Stimulated activated CD8-positive, alpha-beta memory T cell treated with anti-CD3 and anti-CD28 coated beads, Interleukin-2, amount 100 ng/mL, for 48 hours (primary cell): ENCODE data around the gene PMP22.

ENCODE experiments used
- DNase-seq, 2 donors: peaks; one replicate each; pipeline ENCODE4 v3.0.0-alpha.2; 2020; ENCODE audit warnings: low read depth in 2 of 2

PMP22 gene

DNA sequence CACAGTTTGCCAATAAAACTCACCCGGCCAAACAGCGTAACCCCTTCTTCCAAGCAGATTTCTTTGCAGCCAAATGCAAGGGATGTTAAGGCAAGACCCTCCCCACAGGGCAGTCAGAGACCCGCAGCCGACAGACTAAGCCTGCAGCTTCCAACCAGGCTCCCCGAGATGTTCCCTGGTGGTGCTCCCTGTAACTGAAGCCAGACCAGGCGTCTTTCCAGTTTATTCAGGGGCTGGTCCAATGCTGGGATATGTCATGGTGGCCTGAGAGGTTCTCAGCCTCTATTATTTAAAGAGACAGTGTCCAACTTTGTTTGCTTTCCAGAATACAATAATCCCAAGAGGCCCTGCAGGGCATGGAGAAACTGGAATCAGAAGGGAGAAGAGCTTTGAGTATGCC, at the start of gene PMP22:
Gene PMP22, minus strand, starts transcription at position 196 of the 400 bp plus-strand sequence. CDS start 4,599 bp downstream, outside the sequence.
- DNase-seq = no peak

DNA sequence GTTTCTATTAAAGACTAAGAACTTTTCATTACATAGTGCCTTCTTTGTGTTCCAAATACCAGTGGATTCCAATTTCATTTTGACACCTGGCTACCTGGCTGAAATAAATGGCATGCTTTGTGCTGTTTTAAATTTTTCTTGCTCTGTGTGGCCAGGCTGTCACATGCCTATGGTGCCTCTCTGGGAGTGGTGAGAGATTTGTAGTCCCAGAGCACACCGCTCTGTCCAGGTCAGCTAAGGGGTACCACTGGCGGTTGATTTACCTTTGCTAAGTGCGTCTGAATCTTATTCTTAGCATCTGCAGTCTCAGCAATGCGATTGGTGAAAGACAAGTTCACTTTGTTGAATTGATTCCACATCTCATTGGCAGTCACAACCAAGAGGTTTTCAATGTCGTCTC, 46.9 kb upstream of the PMP22 start:
- DNase-seq = no peak

- DNase-seq = no peak
Measured at GRCh38 chr17:15309793-15310192, 44.7 kb upstream of the PMP22 start.

DNA sequence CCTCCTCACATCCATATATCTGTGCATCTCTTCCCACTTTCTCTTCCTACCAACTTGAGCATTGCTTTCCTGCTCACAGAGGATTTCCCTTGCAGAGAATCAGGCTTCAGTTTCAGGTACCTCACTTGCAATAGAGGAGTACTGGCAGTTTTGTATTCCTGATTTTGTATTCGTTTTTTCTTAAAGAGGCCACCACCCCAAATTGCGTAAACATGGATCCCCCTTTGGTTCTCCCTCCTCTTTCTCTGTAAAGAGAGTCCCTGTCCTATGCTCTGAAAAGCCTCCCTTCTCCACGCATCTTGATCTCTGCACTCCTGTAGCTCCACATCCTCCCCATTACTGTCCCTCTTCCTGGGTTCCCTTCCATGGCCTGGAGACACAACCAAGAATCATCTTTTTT, 44.1 kb upstream of the PMP22 start:
- DNase-seq = no peak

DNA sequence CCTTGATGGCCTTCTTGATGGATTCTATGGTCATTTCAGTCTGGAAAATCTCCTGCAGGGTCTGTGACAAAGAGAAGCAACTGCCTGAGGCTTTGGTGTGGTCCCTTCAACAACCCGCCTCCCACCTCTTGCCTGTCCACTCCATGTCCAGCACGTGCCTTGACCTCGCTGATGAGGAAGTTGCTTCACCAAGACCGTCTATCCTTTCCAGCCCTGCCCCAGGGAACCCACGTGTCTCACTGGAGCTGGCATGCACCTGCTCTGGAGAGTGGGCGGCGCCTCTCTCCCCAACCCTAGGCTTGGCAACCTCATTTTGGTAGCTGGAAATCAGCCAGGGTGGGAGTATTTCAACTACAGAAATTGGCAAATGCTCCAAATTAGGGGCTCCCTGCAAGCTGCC, 43.6 kb upstream of the PMP22 start:
- DNase-seq = no peak

DNA sequence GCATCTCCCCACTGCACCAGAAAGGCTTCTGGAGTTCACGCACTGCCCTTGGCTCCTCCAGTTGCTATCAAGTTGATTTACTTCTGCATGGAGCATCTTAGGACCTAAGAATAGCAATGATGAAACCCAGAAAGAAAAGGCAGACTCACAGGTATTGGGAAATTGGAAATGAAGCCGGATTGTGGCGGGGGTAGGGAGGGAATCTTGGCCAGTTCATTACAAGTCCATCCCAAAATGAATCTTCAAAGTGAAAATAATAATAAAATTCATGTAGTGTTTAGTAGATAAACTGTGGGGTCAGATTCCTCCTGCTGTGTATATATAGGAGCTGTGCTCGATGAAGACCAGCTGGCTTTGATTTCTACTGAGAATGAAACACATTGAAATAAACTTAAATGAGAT, 42.6 kb upstream of the PMP22 start:
- no peak for DNase-seq

- no peak for DNase-seq
Measured at GRCh38 chr17:15303851-15304250, 38.7 kb upstream of the PMP22 start.

GRCh38 chr17:15303268-15303667, 38.1 kb upstream of the PMP22 start:
- no peak for DNase-seq

DNA sequence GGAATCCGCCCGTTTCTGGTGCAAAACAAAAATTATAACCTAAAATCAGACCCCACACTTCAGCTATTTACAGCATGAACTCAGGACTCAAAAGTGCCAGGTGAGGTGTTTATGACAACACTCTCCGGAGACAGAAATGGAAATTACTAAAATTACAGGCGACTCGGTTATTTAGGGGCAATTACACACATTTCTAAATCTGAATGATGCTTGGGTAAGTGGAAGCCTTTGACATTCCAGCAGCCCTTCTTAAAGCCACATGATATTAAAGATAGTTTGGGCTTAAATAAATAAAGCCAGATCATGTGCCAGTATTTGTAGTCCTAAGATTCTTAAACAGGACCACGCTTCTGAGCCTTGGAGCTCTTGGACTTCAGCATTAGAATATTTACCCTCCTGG, 36.7 kb upstream of the PMP22 start:
- DNase-seq = no peak

GRCh38 chr17:15298176-15298575, 33.0 kb upstream of the PMP22 start:
- no peak for DNase-seq

DNA sequence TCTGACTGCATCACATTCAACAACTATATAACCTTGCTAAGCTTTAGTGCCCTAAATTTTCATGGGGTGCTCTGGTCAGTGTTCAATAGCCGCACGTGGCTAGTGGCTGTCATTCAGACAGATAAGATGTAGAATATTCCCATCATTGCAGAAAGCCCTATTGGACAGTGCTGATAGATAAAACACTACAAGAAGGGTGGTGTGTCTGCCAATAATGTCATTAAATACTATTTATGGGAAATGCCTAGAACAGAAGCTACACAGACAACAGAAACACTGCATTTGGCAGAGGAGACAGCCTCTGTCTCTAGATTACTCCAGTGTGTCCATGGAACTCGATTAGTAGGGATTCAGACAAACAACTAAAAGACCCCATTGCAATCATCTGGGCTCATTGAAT, 28.4 kb upstream of the PMP22 start:
- DNase-seq = no peak

DNA sequence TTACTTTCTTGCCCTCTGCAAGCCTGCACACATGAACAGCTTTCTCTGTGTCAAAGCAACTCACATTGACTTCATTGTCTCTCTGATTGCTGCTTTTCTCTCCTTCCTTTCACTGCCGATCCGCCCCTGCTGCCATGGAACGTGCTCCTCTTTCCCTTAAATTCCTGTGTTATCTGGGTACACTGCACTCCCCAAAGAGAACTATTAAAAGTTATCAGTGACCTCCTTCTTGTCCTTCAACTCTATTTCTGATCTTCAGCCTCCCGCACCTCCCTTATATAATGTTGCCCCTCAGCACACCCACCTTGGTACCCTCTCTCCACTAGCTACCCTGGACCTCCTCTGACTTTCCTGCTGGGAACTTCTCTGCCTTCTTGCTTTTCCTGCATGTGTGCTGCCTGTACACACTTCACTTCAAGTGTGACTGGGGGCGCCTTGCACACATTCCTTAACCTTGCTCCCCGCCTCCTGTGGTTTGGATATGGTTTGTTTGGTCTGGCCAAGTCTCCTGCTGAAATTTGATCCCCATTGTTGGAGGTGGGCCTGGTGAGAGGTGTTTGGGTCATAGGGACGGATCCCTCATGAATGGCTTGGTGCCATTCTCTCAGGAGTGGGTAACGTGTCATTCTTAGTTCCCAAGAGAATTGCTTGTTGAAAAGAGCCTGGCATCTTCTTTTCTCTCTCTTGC, 26.7 kb upstream of the PMP22 start:
- no peak for DNase-seq

- DNase-seq = no peak
Measured at GRCh38 chr17:15290605-15291004, 25.5 kb upstream of the PMP22 start.

DNA sequence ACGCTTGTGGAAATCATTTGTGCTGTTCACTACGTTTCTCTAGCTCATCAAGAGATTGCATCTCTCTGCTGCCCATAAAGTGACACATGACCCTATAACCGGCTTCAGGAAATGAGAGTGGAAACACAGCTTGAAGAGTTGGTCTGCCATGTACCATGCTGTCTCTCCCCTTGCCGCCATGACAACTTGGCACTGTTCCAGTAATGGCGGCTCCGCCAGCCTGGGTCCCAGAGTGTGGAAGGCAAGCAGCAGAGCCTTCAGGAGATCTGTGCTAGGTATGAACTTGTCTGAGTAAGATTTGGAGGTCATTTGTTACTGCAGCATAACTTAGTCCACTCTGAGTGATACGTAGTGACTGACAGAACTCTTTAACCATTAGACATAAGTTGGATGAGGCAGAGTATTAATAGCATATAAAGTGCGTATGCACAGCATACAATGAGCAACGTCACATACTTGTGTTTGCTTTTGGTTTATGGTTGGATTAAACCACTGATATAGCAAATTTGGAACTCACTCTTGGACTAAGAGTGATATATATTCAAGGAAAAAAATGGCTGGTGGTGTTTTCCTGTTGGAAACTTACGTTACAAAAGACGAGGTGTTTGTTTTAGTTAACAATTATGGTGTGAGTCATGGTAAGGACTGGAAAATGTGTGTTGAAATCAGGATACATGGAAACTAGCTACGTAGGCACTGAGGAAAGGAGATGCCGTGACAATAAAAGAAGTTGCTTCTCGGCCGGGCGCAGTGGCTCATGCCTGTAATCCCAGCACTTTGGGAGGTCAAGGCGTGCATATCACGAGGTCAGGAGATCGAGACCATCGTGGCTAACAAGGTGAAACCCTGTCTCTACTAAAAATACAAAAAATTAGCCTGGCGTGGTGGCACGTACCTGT, 24.4 kb upstream of the PMP22 start:
- DNase-seq = no peak

DNA sequence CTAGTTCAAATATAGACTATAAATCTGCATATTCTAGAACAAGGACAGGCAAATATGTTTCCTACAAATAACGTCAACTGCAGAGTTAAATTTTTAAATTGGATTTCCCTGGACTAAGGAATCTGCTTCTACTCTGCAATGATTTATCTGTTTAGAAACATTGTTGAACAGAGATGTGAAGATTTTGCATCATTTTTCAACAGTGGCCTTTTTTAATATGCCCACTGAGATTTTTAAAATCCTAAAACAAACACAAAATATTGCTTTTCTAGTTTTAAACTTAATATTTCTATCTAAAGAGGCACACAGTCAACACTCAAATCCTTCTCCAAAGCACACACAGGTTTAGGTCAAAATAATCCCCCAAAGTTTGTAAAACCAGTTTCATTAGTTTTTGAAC, 23.7 kb upstream of the PMP22 start:
- no peak for DNase-seq

DNA sequence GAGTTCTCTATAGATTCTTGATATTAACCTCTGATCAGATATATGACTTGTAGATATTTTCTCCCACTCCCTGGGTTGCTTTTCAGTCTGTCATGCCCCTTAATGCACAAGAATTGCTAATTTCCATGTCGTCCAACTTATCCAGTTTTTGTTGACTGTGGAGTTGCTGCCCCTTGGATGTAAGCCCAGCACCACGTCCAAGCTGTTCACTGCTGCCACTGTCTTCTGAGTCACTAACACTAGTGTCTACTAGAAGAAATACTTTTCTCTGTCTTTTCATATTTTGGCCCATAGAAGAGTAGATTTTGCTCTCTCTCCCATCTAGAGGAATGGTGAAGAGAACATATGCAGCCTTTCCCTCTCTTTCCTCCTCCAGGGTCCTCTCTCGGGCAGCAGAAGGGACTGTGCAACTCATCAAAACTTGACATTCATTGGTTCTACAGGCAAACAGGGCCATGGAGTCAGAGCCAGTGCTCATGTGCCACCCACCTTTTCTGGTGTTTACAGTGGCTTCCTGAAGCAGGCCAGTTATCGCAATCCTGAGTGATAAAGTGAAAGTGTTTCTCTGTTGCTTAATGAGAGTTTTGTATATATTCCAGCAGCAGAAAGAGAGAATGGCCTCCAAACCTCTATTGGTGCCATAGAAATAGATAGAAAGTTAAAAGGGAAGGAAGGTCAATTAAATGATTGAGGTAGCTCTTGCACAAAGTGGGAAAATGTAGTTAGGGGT, 22.6 kb upstream of the PMP22 start:
- no peak for DNase-seq

DNA sequence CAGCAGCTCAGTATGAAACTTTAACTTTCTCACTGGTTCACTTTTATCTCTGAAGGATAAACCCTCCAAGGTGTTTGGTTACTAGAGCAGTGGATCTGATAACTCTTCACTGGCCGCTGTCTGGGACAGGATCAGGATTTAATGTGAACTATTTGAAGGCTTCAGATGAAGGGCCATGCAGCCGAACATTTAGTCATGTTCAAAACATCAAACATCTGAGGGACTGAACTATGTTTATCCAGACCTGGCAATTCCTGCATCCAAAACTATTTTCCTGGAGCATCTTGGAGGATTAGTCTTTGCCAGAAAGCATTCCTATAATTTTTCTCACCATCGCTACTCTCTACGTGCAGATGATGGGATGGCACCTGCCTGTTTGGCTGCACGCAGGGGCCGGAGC, 20.3 kb upstream of the PMP22 start:
- DNase-seq = no peak

GRCh38 chr17:15284537-15284936, 19.4 kb upstream of the PMP22 start:
- DNase-seq = no peak

DNA sequence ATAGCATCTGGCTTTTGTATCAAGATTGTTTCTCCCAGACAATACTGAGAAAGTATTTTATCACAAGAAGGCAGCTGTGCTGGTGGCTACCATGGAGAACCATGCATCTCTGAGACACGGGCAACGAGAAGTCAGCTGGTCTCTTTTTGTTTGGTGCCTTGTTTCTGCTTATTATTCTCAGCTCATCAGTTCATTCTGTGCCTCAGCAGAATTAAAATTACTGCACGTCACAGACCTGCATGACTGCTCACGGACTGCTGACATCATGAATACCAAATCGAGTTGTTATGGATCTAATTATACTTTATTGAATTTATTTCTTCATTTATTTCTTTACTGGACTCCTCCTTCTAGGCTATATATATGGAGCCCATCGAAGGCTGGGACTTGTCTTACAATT, 19.0 kb upstream of the PMP22 start:
- no peak for DNase-seq

GRCh38 chr17:15281909-15282308, 16.8 kb upstream of the PMP22 start:
- DNase-seq = no peak

DNA sequence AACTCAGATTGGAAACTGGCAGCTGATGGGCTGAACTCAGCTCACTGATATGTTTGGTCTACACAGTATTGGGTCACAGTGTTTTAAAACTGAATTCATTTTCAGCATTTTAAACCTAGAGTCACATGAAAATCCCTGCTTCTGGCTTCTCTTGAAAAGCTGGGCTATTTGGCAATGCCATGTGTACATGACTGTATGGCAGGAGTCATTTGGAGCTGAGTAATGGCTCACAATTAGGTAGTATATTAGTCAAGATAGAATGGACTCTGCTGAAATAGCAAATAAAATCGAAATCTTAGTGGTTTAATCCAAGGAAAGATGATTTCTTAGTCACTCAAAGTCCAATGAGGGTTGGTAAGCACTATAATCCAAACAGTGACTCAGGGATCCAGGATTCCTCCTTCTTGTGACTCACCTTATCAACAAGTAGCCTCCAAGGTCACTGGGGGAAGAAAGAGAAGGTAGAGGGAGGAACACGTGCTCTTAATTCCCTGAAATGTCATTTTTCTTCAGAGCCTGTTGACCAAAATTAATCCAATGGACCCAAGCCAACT, 13.9 kb upstream of the PMP22 start:
- DNase-seq = no peak

DNA sequence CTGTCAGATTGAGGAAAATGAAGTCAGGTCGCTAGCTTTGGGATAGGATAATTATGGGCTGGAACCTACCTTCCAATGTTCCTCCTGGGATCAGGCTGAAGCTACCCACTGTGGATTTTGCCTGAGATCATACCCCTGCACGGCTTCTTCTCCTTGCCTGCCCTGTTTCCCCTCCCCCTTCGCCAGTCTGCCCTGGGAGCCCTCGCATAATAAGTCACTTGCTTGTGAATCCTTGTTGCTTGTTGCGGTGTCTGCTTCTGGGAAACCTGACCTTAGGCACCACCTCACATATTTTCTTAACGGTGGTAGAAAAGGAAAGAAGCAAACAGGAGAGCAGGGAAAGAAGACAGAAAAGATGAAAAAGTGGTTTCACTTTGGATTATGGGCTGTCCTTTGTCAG, 13.3 kb upstream of the PMP22 start:
- DNase-seq = no peak
